ENCODE measurements around the gene FBXL22. TPM values are rescaled to one million over a fixed set of nuclear protein-coding genes. Genes with fewer than 3 reads are reported as not detected.

FBXL22 gene
- total RNA-seq, 6 experiments from 2014 or later = 0.26 to 0.56 (median 0.44) TPM; not detected in 2

DNA sequence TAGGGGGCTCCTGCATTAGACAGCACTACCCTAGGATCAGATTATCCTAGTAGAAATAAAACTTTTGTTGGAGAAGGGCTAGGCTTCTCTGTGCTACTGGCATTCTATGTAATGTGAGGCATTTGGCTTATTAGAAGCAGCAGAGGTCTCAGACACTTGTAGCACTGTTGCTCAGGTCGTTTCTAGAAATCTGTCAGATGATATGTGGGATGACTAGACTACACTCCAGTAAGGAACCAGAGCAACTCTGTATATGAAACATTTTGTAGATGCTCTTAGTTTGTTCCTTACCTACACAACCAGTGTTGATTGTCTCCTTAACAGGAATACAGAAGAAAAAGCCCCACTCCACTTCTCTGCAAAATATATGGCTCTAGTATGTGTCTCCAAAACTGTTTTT, 21.9 kb upstream of the FBXL22 start:
- DNase-seq = no peak
- no peaks in the 10 kb centered on the region for H3K27me3 ChIP-seq
- TF ChIP-seq POLR2A (IDR thresholded peaks at IDR 0.05) = no peak
- TF ChIP-seq, protein P1, sequence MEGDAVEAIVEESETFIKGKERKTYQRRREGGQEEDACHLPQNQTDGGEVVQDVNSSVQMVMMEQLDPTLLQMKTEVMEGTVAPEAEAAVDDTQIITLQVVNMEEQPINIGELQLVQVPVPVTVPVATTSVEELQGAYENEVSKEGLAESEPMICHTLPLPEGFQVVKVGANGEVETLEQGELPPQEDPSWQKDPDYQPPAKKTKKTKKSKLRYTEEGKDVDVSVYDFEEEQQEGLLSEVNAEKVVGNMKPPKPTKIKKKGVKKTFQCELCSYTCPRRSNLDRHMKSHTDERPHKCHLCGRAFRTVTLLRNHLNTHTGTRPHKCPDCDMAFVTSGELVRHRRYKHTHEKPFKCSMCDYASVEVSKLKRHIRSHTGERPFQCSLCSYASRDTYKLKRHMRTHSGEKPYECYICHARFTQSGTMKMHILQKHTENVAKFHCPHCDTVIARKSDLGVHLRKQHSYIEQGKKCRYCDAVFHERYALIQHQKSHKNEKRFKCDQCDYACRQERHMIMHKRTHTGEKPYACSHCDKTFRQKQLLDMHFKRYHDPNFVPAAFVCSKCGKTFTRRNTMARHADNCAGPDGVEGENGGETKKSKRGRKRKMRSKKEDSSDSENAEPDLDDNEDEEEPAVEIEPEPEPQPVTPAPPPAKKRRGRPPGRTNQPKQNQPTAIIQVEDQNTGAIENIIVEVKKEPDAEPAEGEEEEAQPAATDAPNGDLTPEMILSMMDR (IDR thresholded peaks at IDR 0.05) = no peak
- peaks cover 0 to 55% (median 2%) of the 10 kb centered on the region in 4 donors for H3K36me3 ChIP-seq
- 38% methylated on average over 1 of the region's 1 CpG for WGBS (ENCODE audit: insufficient coverage, low coverage, low lambda C conversion rate, missing lambda C conversion rate)
- H3K4me1 ChIP-seq = no peaks in the 10 kb centered on the region
- H3K4me3 ChIP-seq = no peak overlapping the region
- intact Hi-C loops (cut with DNase I) = no loop called here
- H3K9me3 ChIP-seq = no peaks in the 10 kb centered on the region
- H3K27ac ChIP-seq = no peak overlapping the region
- ATAC-seq = no peak

DNA sequence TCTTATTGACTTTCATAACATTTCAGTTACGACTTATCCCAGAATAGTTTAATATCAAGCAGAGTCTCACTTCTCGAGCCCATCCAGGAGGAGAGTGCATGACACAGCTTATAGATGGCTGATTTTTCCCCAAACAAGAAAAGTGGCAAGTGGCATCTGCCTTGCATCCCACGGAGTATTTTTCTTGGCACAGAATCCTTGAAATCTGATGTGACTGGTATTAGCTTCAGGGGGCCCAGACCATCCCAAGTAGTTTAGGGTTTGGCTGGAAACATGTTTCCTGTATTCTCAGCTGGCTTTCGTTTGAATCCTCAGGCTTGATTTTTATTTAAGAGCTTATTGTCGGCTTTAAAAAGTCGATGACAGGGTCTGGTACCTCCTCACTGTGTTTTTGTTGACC, 20.7 kb upstream of the FBXL22 start:
- Histone ChIP-seq H3K4me3 (no peak overlapping the region), H3K36me3 (peaks cover 0 to 44% (median 0%) of the 10 kb centered on the region in 4 donors), H3K27me3 (no peaks in the 10 kb centered on the region), H3K27ac (no peak overlapping the region), H3K4me1 (no peaks in the 10 kb centered on the region), H3K9me3 (no peaks in the 10 kb centered on the region)
- intact Hi-C loops (cut with DNase I) = no loop called here
- ATAC-seq (no peak), DNase-seq (no peak)
- TF ChIP-seq POLR2A (IDR thresholded peaks at IDR 0.05) = no peak
- TF ChIP-seq, protein P1 (IDR thresholded peaks at IDR 0.05) = no peak
- WGBS (ENCODE audit: insufficient coverage, low coverage, low lambda C conversion rate, missing lambda C conversion rate) = 92% methylated on average over 6 of the region's 6 CpGs

DNA sequence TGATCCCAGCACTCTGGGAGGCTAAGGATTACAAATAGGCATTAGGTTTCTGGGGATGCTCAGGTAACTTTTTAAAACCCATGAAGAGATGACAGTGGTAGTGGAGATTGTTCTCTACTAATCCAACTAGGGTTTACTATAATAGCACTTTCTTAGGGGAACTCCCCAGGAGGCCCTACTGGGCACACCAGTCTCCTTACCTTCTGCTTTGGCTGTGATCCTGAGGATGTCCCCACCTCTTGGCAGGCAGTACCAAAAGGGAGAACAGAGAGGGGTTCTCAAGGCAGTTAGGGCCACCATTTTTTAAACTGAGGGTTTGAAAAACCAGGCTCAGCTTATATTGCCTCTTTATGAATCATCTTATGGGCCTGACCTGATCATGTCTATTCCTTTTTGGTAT, 15.0 kb upstream of the FBXL22 start:
- Histone ChIP-seq H3K4me3 (no peak overlapping the region), H3K27me3 (no peaks in the 10 kb centered on the region), H3K27ac (no peak overlapping the region), H3K9me3 (no peaks in the 10 kb centered on the region), H3K36me3 (peaks cover 0 to 10% (median 0%) of the 10 kb centered on the region in 4 donors), H3K4me1 (peaks cover 0 to 2% (median 0%) of the 10 kb centered on the region in 4 donors)
- ATAC-seq (no peak), DNase-seq (no peak)
- intact Hi-C loops (cut with DNase I) = no loop called here
- TF ChIP-seq POLR2A (IDR thresholded peaks at IDR 0.05) = no peak
- TF ChIP-seq, protein P1 (IDR thresholded peaks at IDR 0.05) = no peak

DNA sequence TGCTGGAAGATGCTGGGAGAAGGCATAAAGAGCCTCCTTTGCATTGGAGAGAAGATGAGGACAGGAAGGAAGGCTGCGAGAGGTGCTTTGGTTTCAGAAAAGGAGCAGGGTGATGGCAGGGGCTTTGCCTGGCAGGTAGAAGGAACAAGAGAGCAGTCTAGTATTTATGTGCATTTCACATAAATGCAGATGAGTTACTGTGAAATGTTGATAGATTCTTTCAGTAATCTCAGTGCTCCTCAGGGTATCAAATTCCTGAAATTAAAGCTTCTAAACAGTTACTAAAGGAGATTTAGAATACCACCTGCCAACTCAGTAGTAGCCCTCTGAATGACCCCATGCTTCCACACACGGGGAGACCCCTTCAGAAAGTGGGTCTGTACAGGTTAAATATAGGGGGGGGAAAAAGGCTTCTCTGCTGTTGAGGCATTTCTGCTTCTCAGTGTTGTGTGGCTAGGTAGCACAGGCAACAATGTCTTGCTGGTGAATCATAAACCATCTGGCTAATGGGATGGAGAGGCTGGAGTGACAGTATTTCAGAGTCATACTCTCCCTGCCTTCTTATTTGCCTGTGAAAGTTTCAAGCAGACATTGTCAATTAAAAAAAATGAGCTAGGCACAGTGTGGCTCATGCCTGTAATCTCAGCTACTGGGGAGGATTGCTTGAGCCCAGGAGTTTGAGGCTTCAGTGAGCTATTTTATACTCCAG, 14.3 kb upstream of the FBXL22 start:
- no peaks in the 10 kb centered on the region for H3K9me3 ChIP-seq
- TF ChIP-seq, protein P1 (IDR thresholded peaks at IDR 0.05) = no peak
- intact Hi-C loops (cut with DNase I) = no loop called here
- DNase-seq (no peak), ATAC-seq (no peak)
- WGBS (ENCODE audit: insufficient coverage, low coverage, low lambda C conversion rate, missing lambda C conversion rate) = 100% methylated on average over 2 of the region's 2 CpGs
- H3K36me3 ChIP-seq = peaks cover 0 to 10% (median 0%) of the 10 kb centered on the region in 4 donors
- H3K4me1 ChIP-seq = peaks cover 0 to 8% (median 0%) of the 10 kb centered on the region in 4 donors
- H3K27me3 ChIP-seq = no peaks in the 10 kb centered on the region
- H3K4me3 ChIP-seq = no peak overlapping the region
- H3K27ac ChIP-seq = no peak overlapping the region

Measured in right lobe of liver (tissue), 6 donors.